Mesothelial cell of epicardium (in vitro differentiated cells): ENCODE data around the gene VGF. TPM values are rescaled to one million over a fixed set of nuclear protein-coding genes. Genes with fewer than 3 reads are reported as not detected.

ENCODE experiments used
- DNase-seq, 2 experiments: peaks; one replicate each; pipeline ENCODE4 v3.0.0; 2021; ENCODE audit warnings: low spot score in 2 of 2; ENCODE audit not compliant: unreplicated experiment in 2 of 2
- H3K27ac Mint-ChIP-seq: 2 replicates; pipeline ENCODE4 v1.8.0; 2021; ENCODE audit warnings: mixed read lengths
- H3K27me3 Mint-ChIP-seq: 2 replicates; pipeline ENCODE4 v1.8.0; 2021; ENCODE audit warnings: low read depth, mixed read lengths
- H3K36me3 Mint-ChIP-seq: 2 replicates; pipeline ENCODE4 v1.8.0; 2021; ENCODE audit warnings: mixed read lengths
- H3K4me1 Mint-ChIP-seq: 2 replicates; pipeline ENCODE4 v1.8.0; 2021; ENCODE audit warnings: mixed read lengths
- H3K4me3 Mint-ChIP-seq: 2 replicates; pipeline ENCODE4 v1.8.0; 2021; ENCODE audit warnings: mild to moderate bottlenecking, moderate library complexity, mixed read lengths
- H3K9me3 Mint-ChIP-seq: 2 replicates; pipeline ENCODE4 v1.8.0; 2021; ENCODE audit warnings: mixed read lengths
- CTCF ChIP-seq: fragments of 200-600 bp; sonication (generic); IDR thresholded peaks from one replicate; pipeline ENCODE4 v1.5.0; 2021; ENCODE audit warnings: antibody characterized with exemption; ENCODE audit not compliant: unreplicated experiment
- total RNA-seq: library from RNA; stranded (reverse); gene quantifications from 3 replicates; pipeline ENCODE4 v1.2.1, GENCODE V29; 2021

VGF gene
- total RNA-seq, 1 donor from 2014 or later: 0.36 TPM

- H3K4me1 Mint-ChIP-seq: peaks cover 39% of the 10 kb centered on the region
- TF ChIP-seq CTCF: peak; percentile 34
- no peaks in the 10 kb centered on the region for H3K27me3 Mint-ChIP-seq
- H3K9me3 Mint-ChIP-seq: peaks cover 3% of the 10 kb centered on the region
- peak within 1 kb of the TSS; percentile 90 for H3K27ac Mint-ChIP-seq
- H3K4me3 Mint-ChIP-seq: peak within 1 kb of the TSS; percentile 61
- H3K36me3 Mint-ChIP-seq: peaks cover 3% of the 10 kb centered on the region
- DNase-seq: peak; percentile 61 to 79
Measured at GRCh38 chr7:101126651-101127459, 38.5 kb downstream of the VGF start, which contains the start of gene SERPINE1. TSS of gene SERPINE1 (plus strand) at chr7:101127104. CDS start at chr7:101128394, 1,290 bp downstream.

GRCh38 chr7:101125989-101126650 is 39.2 kb downstream of the VGF start:
- H3K4me3 Mint-ChIP-seq: no peak overlapping the region
- DNase-seq: peak in 1 of 2 experiments; percentile 55
- peaks cover 3% of the 10 kb centered on the region for H3K36me3 Mint-ChIP-seq
- H3K27me3 Mint-ChIP-seq: no peaks in the 10 kb centered on the region
- no peak for TF ChIP-seq CTCF
- H3K4me1 Mint-ChIP-seq: peaks cover 42% of the 10 kb centered on the region
- H3K27ac Mint-ChIP-seq: peak overlapping the region; percentile 90
- peaks cover 3% of the 10 kb centered on the region for H3K9me3 Mint-ChIP-seq

GRCh38 chr7:101124376-101125056 is 40.9 kb downstream of the VGF start:
- Mint-ChIP-seq H3K36me3 (no peaks in the 10 kb centered on the region), H3K9me3 (peaks cover 3% of the 10 kb centered on the region), H3K4me3 (no peak overlapping the region), H3K27me3 (no peaks in the 10 kb centered on the region), H3K4me1 (peaks cover 49% of the 10 kb centered on the region), H3K27ac (peak overlapping the region; percentile 86)
- no peak for TF ChIP-seq CTCF
- no peak for DNase-seq

- Mint-ChIP-seq H3K4me1 (peaks cover 49% of the 10 kb centered on the region), H3K36me3 (no peaks in the 10 kb centered on the region), H3K27ac (peak overlapping the region; percentile 4), H3K4me3 (no peak overlapping the region), H3K9me3 (peaks cover 3% of the 10 kb centered on the region), H3K27me3 (no peaks in the 10 kb centered on the region)
- DNase-seq: no peak
- no peak for TF ChIP-seq CTCF
Measured at GRCh38 chr7:101123703-101124068, 41.7 kb downstream of the VGF start.

- Mint-ChIP-seq H3K4me3 (no peak overlapping the region), H3K27me3 (no peaks in the 10 kb centered on the region), H3K9me3 (peaks cover 3% of the 10 kb centered on the region), H3K4me1 (peaks cover 48% of the 10 kb centered on the region), H3K36me3 (no peaks in the 10 kb centered on the region), H3K27ac (peak overlapping the region; percentile 97)
- no peak for DNase-seq
- TF ChIP-seq CTCF: no peak
Measured at GRCh38 chr7:101122933-101123702, 42.3 kb downstream of the VGF start.
